Measurements from ENCODE around the gene CXCL9. TPM values are rescaled to one million over a fixed set of nuclear protein-coding genes. Genes with fewer than 3 reads are reported as not detected.
"Not testable (repeated sequence)": the region's sequence is repeated elsewhere in the genome, so short reads cannot be mapped to it uniquely, and the experiment has no call there.

The CXCL9 gene
- total RNA-seq, 1 experiment from 2014 or later: not detected

DNA sequence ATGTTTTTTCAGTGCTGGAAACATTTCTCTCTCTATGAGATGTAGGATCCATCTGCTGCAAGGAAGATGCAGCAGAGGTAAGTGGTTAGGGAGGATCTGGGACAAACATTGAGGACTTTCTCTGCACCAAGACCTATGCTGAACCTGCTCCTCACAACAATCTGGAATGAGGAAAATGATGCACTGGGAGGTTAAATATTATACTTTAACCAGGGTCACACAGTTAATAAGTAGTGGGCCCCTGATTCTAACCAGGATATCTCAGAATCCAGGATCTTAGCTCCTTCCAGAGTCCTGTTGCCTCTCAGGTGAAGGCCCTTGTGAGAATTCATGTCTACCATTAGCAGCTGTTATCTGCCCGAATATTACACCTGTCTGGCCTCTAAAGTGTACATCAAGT lies 7.0 kb downstream of the CXCL9 start:
- Histone ChIP-seq H3K4me3 (no peak overlapping the region), H3K27me3 (ENCODE audit: insufficient read depth, low read depth) (no peaks in the 10 kb centered on the region), H3K4me1 (replicated peaks; ENCODE audit: insufficient read depth) (0 out of 2 replicates have a peak, but pooled peaks cover 4% of the 10 kb centered on the region), H3F3A (ENCODE audit: insufficient read depth, low read depth) (no peaks in the 10 kb centered on the region), H3K4me2 (no peak overlapping the region), H3K9me2 (ENCODE audit: insufficient read depth) (no peaks in the 10 kb centered on the region), H4K20me1 (ENCODE audit: insufficient read depth) (no peaks in the 10 kb centered on the region), H3K79me2 (ENCODE audit: low read depth) (no peaks in the 10 kb centered on the region), H2AFZ (no peak overlapping the region), H3K27ac (no peak overlapping the region), H3K9me3 (ENCODE audit: insufficient read depth, low read depth) (no peaks in the 10 kb centered on the region), H3K36me3 (ENCODE audit: low read depth) (no peaks in the 10 kb centered on the region)
- no peak for TF ChIP-seq EZH2 (IDR thresholded peaks at IDR 0.05; ENCODE audit: low read depth)
- TF ChIP-seq, protein P1, sequence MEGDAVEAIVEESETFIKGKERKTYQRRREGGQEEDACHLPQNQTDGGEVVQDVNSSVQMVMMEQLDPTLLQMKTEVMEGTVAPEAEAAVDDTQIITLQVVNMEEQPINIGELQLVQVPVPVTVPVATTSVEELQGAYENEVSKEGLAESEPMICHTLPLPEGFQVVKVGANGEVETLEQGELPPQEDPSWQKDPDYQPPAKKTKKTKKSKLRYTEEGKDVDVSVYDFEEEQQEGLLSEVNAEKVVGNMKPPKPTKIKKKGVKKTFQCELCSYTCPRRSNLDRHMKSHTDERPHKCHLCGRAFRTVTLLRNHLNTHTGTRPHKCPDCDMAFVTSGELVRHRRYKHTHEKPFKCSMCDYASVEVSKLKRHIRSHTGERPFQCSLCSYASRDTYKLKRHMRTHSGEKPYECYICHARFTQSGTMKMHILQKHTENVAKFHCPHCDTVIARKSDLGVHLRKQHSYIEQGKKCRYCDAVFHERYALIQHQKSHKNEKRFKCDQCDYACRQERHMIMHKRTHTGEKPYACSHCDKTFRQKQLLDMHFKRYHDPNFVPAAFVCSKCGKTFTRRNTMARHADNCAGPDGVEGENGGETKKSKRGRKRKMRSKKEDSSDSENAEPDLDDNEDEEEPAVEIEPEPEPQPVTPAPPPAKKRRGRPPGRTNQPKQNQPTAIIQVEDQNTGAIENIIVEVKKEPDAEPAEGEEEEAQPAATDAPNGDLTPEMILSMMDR (conservative IDR thresholded peaks at IDR 0.05): no peak
- POLR2A ChIA-PET (ENCODE audit: unreplicated experiment): interaction anchor here (0.5 kb wide), 1 partner anchor 84 kb away, joined by 3 read pairs; no protein-coding TSS in a partner anchor
- no peak for DNase-seq
- intact Hi-C loops (cut with micrococcal nuclease; ENCODE audit: unreplicated experiment): no loop called here
- no TSS peak for BruUV-seq (replicated peaks)
- CTCF ChIA-PET: no interaction called here

DNA sequence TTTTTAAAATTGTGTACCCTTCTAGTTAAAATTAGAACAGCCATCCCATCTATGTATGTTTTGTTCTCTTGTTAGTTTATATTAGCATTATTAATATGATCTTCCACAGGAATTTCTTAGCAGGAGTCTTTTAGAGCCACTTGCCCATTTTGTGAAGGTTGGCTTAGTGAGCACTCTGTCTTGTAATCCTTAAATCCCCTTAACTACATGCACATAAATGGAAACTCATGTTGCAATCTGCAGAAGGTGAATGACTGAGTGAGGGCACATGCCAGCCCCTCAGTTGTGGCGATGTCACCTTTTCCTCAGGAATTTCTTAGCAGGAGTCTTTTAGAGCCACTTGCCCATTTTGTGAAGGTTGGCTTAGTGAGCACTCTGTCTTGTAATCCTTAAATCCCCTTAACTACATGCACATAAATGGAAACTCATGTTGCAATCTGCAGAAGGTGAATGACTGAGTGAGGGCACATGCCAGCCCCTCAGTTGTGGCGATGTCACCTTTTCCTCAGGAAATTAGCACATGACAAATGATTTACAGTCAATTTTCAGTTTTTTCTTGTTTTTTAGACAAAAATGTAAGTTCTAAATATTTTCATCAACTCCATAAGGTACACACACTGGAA lies 8.7 kb downstream of the CXCL9 start:
- H3K27me3 ChIP-seq (ENCODE audit: insufficient read depth, low read depth); H3K9me2 ChIP-seq (ENCODE audit: insufficient read depth); H3K27ac ChIP-seq; H3K4me2 ChIP-seq; H3K36me3 ChIP-seq (ENCODE audit: low read depth); H2AFZ ChIP-seq; BruUV-seq (replicated peaks); H3K4me3 ChIP-seq; H4K20me1 ChIP-seq (ENCODE audit: insufficient read depth); DNase-seq; H3K79me2 ChIP-seq (ENCODE audit: low read depth); H3F3A ChIP-seq (ENCODE audit: insufficient read depth, low read depth); H3K9me3 ChIP-seq (ENCODE audit: insufficient read depth, low read depth); CTCF ChIA-PET; H3K4me1 ChIP-seq (replicated peaks; ENCODE audit: insufficient read depth); POLR2A ChIA-PET (ENCODE audit: unreplicated experiment): not testable (repeated sequence)
- intact Hi-C loops (cut with micrococcal nuclease; ENCODE audit: unreplicated experiment): loop anchor here (10.0 kb wide), 1 partner anchor 506 kb away; no protein-coding TSS in a partner anchor

DNA sequence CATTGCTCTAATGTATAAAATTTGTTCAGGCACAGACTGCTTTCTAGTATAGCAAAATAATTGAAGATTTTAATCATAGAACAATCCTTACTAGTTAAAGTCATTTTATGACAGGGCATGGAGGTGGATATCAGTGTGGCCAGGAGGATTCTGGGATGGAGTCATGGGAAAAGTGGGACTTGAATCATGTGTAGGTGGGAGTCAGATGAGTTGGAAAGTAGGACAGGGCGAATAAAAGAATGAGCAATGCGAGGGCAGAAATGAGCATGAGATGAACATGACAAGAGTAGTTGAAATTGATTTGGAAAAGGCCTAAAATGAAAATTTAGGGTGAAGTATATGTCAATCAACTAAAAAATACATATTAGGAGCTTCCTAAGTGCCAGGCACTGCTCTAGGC lies 9.4 kb downstream of the CXCL9 start:
- no peaks in the 10 kb centered on the region for H3K9me3 ChIP-seq (ENCODE audit: insufficient read depth, low read depth)
- POLR2A ChIA-PET (ENCODE audit: unreplicated experiment): no interaction called here
- no peak for DNase-seq
- H3K4me1 ChIP-seq (replicated peaks; ENCODE audit: insufficient read depth): 0 out of 2 replicates have a peak, but pooled peaks cover 4% of the 10 kb centered on the region
- CTCF ChIA-PET: no interaction called here
- H4K20me1 ChIP-seq (ENCODE audit: insufficient read depth): no peaks in the 10 kb centered on the region
- intact Hi-C loops (cut with micrococcal nuclease; ENCODE audit: unreplicated experiment): loop anchor here (10.0 kb wide), 1 partner anchor 507 kb away; no protein-coding TSS in a partner anchor
- no peaks in the 10 kb centered on the region for H3K27me3 ChIP-seq (ENCODE audit: insufficient read depth, low read depth)
- H3K4me3 ChIP-seq: no peak overlapping the region
- no TSS peak for BruUV-seq (replicated peaks)
- H3K4me2 ChIP-seq: no peak overlapping the region
- H3K79me2 ChIP-seq (ENCODE audit: low read depth): no peaks in the 10 kb centered on the region
- H3K36me3 ChIP-seq (ENCODE audit: low read depth): no peaks in the 10 kb centered on the region
- H3K9me2 ChIP-seq (ENCODE audit: insufficient read depth): no peaks in the 10 kb centered on the region
- no peak for TF ChIP-seq EZH2 (IDR thresholded peaks at IDR 0.05; ENCODE audit: low read depth)
- no peak overlapping the region for H3K27ac ChIP-seq
- no peak overlapping the region for H2AFZ ChIP-seq
- no peaks in the 10 kb centered on the region for H3F3A ChIP-seq (ENCODE audit: insufficient read depth, low read depth)

DNA sequence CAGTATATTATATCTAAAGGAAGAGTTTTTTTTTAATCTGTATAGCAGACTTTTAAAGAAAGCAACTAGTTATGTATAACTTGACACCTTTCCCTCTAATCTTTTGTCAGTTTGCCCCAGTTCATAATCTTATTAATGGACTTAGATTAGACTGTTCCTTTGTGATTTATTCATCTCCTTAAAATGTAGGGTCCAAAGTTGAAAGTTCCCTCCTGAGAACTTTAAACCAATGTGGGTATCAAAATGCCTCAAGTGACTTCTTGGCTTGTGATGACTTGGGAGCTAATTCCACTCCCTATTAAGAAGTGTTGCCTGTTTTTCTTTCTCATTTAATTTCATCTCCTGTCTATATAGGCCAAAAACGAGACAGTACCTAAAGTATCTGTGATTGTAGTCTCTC lies 10.2 kb downstream of the CXCL9 start:
- no peak overlapping the region for H3K27ac ChIP-seq
- H3K9me2 ChIP-seq (ENCODE audit: insufficient read depth): no peaks in the 10 kb centered on the region
- no peaks in the 10 kb centered on the region for H3F3A ChIP-seq (ENCODE audit: insufficient read depth, low read depth)
- no peaks in the 10 kb centered on the region for H3K79me2 ChIP-seq (ENCODE audit: low read depth)
- H3K4me3 ChIP-seq: no peak overlapping the region
- DNase-seq: no peak
- no peaks in the 10 kb centered on the region for H3K9me3 ChIP-seq (ENCODE audit: insufficient read depth, low read depth)
- H2AFZ ChIP-seq: no peak overlapping the region
- no peak overlapping the region for H3K4me2 ChIP-seq
- intact Hi-C loops (cut with micrococcal nuclease; ENCODE audit: unreplicated experiment): loop anchor here (10.0 kb wide), 1 partner anchor 508 kb away; no protein-coding TSS in a partner anchor
- H3K4me1 ChIP-seq (replicated peaks; ENCODE audit: insufficient read depth): 0 out of 2 replicates have a peak, but pooled peaks cover 2% of the 10 kb centered on the region
- H4K20me1 ChIP-seq (ENCODE audit: insufficient read depth): no peaks in the 10 kb centered on the region
- H3K27me3 ChIP-seq (ENCODE audit: insufficient read depth, low read depth): no peaks in the 10 kb centered on the region
- ChIA-PET CTCF (no interaction called here), POLR2A (ENCODE audit: unreplicated experiment) (interaction anchor here (0.6 kb wide), 1 partner anchor 1075 kb away, joined by 15 read pairs; no protein-coding TSS in a partner anchor)
- no TSS peak for BruUV-seq (replicated peaks)
- no peak for TF ChIP-seq EZH2 (IDR thresholded peaks at IDR 0.05; ENCODE audit: low read depth)
- TF ChIP-seq, protein P1 (conservative IDR thresholded peaks at IDR 0.05): no peak
- H3K36me3 ChIP-seq (ENCODE audit: low read depth): no peaks in the 10 kb centered on the region

Data from PC-9 (cell line).